ENCODE results near the gene FBLN2.

Gene FBLN2

DNA sequence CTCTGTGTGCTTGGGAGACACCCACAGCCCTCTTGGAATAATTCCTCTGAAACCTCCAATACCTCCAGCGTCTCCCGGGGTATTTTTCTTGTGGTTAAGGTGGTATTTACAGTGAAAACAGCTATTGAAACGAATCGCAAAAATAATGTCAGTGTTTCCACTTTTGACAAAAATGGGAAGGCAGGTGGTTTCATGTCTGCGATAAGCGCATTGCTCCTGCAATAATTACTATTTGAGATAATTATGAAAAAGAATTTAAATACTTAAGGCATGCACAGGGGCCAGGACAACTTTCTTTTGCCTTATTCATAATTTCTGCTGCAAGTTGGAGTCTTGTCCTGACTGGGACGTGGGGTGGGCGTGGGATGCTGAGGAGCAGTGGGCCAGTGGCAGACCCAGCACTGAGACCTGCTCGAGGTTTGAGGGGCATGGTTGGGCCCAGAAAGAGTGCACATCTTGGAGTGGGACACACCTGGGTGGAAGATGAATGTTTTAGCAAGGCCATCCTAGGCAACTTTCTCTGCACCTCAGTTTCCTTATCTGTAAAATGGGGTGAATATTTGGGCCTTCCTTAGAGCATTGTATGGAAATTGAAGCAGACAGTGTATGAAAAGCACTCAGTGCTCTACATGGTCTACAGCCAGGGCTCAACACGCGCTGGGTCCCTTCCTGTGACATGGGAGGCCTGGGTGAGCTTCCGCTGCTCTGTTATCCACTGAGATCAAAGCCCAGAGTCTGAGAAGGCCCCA, 110.5 kb downstream of the FBLN2 start:
- no peak for DNase-seq (ENCODE audit: low read depth in 2 of 3, low spot score in 2 of 3)

DNA sequence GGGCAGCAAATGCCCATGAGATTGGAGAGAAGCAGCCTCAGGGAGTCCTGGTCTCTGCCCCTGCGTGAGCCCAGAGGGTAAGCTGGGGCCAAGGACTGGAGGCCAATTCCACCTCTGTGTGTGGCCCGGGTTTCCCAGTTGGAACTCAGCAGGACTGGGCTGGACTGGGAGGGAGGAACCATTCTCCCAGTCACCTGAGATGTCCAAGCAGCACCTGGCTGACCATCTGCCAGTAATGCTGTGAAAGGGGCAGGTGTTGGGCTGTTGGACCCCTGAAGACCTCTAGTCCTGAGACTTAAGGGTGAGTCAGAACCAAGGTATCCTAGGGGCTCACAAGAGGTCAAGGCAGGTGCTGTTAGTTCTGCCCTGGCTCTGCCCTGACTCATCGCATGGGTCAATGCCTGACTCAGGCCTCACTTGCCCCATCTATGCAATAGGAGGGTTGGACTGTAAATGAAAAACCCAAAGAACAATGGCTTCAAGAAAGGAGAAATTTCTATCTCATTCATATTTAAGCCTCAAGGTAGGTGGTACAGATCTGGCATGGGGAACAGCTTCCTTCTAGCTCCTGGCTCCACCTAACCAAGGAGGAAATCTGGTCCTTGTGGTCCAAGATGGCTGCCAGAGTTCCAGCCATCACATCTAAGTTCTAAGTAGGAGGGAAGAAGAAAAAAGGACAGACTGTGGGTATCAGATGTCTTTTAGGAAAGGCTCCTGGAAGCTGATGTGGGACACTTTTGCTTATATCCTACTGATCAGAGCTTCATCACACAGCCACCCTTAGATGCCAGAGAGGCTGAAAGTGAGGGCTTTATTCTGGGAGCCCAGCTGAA, 111.3 kb downstream of the FBLN2 start:
- no peak for DNase-seq (ENCODE audit: low read depth in 2 of 3, low spot score in 2 of 3)

DNA sequence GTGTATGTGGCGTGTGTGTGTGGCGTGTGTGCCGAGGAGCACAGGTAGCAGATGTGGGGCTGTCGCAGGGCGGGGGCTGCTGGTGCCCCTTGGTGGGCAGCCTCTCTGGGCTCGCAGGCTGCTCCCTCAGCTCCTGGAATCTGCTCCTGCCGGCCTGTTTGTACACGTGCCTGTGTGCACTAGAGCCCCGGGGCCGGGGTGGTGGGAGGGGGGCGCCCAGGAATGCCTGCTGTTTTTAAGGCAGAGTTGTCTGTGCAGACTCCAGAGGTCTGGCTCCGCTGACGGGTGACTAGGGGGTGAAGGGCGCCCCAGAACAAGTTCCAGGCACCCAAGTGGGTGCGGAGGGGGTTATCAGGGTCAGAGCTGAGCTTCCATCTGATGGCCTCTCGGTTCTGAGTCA, 112.2 kb downstream of the FBLN2 start:
- DNase-seq (ENCODE audit: low read depth in 2 of 3, low spot score in 2 of 3), result no peak

DNA sequence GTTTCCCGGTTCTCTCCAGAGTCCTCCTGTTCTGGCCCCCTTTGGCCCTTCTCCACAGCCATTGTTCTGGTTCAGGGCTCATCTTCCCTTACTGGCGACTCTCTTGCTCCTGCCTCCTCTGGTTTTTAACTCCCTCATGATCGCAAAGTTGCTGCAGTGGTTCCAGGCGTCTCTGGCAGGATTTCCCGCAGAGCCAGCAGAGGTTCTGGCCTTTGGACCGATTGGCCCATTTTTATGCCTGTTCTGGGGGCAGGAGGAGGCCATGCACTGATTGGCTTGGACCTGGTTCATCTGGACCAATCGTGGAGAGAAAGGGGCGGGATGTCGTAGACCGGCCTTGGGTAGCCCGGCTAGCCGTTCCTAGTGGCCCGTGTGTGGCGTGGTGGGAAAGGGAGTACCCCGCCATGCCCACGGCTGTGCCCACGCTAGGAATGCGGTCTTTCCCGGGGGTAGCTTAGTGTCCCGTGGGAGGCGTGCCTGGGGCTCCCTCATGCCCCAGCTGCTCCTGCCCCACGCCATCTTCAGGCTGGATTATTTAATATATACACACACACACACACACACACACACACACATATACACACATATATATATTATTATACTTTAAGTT, 113.4 kb downstream of the FBLN2 start:
- no peak for DNase-seq (ENCODE audit: low read depth in 2 of 3, low spot score in 2 of 3)

DNA sequence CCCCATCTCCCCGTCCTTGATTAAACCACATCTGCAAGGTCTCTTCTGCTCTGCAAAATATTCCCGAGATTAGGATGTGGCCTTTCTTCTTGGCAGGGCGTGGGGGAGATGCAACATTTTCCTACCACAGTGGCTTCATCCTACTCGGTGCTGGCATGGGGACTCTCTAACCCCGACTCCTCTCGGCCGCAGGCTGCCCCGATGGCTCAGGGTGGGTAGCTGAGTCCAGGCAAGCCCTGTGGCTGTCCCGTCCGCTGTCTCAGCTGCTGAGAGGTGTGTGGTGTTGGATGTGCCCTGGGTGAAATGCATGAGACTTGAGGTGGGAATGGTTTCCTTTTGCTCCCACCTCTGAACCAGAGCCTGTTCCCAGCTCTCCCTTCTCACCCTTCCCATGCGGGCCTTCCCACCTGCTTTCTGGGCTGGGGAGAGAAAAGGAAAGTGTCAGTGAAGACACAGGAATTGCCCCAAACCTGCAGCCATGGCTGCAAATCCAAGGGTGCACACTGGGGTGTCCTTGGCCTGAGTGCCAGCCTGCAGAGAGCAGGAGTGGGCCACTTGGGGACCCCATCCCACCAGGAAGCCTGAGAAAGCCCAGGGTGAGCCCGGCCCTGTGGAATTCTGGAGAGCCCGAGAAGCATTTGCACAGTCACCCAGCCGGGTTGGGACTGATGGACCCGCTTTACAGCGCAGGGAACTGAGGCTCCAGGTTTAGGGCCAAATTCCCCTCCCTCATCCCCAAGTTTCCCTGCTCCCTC, 115.0 kb downstream of the FBLN2 start:
- DNase-seq (ENCODE audit: low read depth in 2 of 3, low spot score in 2 of 3), result no peak

DNA sequence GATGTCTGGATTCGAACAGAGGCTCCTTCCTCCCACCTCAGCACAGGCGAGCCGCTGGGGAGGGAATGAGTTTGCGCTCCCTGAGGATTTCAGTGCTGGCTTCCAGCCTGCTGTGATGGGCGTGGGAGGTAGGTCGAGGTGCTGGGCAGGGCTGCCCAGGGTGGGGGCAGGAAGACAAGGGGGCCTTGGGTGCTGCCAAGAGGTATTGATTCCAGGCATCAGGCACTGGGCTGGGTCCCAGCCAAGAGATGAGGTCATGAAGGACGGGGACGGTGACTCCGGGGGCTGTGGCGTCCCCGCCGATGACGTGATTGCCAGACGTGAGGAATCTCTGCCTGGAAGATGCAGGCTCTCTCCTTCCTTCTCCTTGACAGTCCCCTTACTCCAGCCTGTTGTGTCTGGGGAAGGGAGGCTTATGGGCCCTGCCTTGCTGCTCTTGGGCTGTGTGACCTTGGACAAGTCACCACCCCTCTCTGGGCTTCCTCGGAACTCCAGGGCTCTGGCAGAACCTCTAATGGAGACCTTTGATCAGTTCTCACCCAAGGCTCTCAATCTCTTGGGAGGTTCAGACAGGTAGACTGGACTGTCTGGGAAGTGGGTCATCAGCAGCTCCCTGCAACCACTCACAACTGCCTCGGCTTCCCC, 116.8 kb downstream of the FBLN2 start:
- DNase-seq (ENCODE audit: low read depth in 2 of 3, low spot score in 2 of 3), result no peak

DNA sequence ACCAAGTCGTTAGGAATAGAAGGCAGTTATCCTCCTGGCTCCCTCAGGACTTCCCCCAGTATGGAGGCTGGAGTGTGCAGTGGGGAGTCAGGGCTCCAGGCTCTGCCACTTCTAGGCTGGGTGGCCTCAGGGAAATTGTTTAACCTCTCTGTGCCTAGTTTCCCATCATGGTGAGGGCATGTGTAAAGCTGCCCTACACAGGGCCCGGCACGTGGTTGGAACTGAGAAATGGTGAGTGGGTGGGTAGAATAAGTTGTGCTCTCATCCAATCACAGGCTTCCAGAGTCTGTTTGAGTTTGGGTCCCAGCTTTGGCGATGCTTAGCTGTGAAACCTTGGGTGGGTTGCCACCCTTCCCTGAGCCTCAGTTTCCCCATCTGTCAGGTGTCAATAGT, 117.3 kb downstream of the FBLN2 start:
- DNase-seq (ENCODE audit: low read depth in 2 of 3, low spot score in 2 of 3), result no peak

DNA sequence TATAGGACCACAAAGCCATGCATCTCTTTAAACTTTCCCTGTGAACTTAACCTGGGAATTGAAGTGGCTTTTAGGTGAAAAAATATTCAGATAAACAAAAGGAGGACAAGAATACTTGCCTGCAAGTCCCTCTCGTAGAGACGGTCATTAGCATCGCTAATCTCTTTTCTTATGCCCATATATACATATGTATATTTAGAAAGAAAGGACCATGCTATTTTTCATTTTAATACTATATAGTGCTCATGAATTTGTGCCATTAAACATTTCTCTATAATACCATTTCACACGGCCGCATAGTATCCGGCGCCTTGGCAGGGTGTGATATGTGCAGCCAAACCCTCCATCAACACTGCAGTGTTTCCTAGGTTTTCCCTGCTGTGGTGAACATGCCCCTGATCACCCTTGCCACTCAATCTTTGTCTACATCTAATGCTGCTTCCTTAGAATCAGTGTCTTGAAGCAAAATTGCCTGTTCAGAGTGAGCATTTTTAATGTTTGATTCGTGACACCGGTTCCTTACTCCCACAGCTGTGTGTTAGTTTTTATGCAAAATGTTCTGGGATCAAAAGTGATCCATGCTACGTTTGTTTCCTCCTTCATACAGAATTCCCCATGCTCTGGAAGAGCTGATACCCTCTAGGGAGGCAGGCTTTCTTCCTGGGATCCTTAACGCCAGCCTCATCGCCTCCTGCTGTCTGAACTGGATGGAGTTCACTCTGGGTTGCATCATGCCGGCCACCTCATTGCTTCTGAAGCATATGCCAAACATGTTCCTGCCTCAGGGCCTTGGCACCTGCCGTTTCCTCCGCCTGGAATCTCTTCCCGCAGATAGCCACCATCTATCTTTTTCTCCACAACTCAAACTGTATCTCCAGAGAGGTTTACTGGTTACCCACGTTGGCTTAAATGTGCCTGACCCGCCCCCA, 118.1 kb downstream of the FBLN2 start:
- DNase-seq (ENCODE audit: low read depth in 2 of 3, low spot score in 2 of 3), result no peak

DNA sequence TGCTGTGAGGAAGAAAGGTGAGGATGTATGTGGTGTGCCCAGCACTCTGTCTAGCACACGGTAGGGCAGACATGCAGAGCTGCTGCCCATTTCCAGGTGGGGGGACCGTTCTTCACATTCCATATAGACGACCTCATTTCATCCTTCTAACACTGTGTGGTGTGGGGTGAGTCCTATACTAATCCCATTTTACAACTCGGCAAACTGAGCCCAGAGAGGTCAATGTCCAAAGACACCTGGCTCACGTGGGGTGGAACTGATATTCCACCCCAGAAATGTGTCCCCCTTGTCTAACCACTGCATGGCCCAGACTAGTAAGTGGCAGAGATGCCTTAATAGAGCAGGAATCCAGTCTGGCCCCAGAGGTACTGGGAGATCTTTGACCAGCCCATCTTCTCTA, 119.2 kb downstream of the FBLN2 start:
- DNase-seq (ENCODE audit: low read depth in 2 of 3, low spot score in 2 of 3), result no peak

DNA sequence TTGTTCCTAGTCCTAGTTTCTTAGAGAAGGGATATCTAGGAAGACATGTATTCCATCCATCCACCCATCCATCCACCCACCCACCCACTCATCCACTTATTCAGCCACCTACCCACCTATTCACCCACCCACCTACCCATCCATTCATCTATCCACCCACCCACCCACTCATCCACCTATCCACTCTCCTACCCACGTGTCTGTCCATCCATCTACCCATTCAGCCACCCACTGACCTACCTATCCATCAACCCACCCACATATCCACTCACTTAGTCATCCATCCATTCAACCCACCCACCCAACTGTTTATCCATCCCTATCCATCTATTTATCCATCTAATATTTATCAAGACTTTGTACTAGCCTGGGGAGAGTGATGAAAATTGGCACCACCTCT, 120.5 kb downstream of the FBLN2 start:
- no peak for DNase-seq (ENCODE audit: low read depth in 2 of 3, low spot score in 2 of 3)

DNA sequence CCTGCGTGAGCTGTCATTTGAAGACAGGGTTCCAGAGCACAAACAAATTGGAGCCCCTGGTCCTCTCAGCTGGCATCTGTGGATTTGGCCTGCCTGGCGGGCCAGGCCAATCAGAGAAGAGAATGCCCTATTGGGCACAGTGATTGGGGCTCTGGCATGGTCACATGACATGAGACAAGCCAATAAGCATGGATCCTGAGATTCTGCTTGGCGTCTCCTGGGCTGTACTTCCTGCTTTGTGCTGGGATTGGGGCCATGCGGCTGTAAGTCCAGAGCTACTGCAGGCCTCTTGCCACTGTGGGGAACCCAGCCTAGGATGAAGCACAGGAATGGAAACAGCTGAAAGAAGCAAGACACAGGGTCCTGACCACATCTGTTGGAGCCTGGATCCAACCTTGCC, 121.4 kb downstream of the FBLN2 start:
- no peak for DNase-seq (ENCODE audit: low read depth in 2 of 3, low spot score in 2 of 3)

DNA sequence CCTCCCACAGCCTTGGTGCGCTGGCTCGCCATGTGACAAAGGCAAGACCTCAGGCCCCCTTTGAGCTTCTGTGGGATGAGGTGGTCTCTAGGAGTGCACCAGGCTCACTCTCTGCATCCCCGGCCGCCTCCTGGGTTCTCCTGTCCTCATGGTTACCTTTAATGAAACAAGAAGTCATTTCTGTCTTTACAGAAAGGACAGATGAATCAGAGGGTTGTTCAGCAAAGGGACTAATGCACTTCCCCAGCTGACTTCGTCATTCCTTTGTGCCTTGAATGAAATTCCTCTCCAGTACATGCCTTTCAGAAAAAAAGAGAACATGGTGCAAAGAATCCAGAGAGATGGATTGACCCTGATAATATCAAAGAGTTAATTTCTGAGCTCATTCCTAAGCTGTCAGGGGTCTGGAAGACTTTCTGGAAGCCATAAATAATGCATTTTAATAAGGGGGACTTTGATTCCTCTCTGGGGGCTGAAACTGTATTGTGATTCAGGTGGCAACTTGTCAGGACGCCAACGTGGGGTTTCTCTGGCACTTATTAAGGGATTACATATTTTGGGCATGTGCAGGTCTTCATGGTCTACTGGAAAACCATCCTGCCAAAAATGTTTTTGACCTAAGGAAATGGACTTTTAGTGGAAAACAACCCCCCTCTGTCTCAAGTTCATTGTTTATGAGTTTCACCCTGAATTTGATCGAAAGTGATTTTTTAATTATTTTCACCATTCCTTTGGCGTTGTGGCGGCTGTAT, 122.7 kb downstream of the FBLN2 start:
- DNase-seq (ENCODE audit: low read depth in 2 of 3, low spot score in 2 of 3), result no peak

DNA sequence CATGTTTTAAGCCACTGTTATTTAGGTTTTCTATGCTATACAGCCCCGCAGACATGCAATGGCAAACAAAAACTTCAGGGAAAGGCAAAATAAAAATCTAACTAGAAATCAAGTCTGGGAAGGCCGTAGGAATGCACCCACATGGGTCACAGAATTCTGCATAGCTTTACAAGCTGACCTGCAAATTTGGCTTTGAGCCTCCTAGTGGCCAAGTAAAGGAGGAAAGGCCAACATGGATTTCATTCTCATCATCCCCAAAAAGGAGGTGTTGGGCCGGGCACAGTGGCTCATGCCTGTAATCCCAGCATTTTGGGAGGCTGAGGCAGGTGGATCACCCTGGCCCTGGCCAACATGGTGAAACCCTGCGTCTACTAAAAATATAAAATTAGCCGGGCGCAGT, 124.3 kb downstream of the FBLN2 start:
- no peak for DNase-seq (ENCODE audit: low read depth in 2 of 3, low spot score in 2 of 3)

DNA sequence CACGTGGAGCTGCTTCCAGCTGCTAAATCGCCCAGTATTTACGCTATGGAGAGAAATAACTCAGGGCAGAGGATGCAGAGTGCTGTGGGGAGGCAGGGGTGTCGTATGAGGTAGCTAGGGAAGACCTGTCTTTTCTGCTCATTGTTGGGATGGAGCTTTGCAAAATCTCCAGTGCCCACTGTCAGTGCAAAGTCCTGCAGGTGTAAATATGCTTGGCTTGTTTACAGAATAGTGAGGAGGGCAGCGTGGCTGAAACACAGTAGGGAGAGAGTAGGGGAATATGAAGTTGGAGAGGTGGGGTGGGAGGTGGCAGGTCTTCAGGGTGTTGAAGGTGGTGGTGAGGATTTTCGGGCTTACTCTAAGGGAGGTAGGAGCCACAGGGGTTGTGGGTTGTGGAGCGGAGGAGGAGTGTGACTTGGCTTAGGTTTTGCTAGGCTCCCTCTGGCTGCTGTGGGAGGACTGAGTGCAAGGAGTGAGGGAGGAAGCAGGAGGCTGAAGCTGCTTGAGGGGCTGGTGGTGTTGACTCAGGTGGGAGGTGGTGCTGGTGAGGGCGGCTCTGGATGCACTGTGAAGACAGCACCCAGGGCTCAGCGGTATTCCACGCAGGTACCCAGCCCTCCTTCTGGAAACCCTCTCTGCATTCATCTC, 125.7 kb downstream of the FBLN2 start:
- DNase-seq (ENCODE audit: low read depth in 2 of 3, low spot score in 2 of 3), result no peak

DNA sequence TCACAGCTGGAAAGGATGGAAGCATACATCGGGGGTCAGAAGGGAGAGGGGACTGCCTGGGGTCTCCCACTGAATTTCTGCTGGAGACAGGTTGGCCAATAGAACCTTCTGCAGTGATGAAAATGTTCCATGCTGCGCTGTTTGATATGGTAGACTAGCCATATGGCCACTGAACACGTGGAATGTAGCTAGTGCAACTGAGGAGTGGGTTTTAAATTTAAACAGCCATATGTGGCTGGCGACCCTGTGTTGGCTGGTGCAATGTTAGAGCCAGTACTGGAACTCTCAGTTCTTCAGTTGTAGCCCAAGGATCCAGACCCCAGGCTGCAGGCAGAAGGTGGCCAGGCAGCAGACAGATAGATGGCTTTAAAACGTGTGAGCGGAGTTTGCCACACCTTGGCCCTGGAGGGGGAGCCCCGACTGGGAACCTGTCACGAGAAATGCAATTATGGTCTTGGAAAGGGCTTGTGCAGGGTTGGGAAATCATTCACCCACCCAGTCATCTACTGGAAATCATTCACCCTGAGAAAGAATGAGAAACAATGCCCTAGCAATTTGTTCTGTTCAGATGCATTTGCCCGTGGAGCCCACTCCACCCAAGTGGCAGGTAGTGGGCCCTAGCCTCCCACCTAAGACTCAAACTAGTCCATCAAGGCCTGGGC, 127.6 kb downstream of the FBLN2 start:
- no peak for DNase-seq (ENCODE audit: low read depth in 2 of 3, low spot score in 2 of 3)

DNA sequence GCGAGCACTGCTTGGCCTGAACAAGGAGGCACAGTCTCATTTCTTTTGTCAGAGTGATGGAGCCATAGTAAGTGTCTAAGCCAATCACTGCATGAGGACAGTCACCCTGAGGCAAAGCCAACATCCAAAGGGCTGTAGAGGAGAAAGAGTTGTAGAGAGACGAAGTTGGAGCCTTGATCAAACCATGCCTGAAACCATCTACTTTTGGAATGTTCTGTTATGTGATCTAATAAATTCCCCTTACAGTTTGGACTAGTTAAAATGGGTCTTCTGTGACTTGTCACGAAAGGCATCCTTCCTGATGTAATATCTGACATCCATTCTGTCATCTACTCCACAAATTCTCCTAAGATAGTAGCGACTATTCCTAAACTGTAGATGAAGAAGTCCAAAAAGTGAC, 128.3 kb downstream of the FBLN2 start:
- DNase-seq (ENCODE audit: low read depth in 2 of 3, low spot score in 2 of 3), result no peak

DNA sequence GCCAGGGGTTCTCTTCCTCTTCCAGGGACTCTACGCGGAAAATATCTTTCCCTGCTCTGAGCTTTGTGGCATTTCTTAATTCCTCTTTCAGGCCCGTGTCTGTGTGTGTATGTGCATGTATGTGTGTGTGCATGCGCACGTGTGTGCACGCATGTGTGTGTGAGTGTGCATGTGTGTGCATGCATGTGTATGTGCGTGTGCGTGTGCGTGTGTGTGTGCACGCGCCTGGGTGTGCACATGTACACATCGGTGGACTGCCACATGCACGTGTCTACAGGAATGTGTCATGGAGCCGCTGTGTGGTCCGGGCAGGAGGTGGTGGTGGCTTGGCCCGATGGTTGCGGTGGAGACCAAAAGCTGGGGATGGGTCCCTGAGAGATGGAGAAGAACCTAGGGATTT, 133.0 kb downstream of the FBLN2 start:
- DNase-seq (ENCODE audit: low read depth in 2 of 3, low spot score in 2 of 3), result no peak

DNA sequence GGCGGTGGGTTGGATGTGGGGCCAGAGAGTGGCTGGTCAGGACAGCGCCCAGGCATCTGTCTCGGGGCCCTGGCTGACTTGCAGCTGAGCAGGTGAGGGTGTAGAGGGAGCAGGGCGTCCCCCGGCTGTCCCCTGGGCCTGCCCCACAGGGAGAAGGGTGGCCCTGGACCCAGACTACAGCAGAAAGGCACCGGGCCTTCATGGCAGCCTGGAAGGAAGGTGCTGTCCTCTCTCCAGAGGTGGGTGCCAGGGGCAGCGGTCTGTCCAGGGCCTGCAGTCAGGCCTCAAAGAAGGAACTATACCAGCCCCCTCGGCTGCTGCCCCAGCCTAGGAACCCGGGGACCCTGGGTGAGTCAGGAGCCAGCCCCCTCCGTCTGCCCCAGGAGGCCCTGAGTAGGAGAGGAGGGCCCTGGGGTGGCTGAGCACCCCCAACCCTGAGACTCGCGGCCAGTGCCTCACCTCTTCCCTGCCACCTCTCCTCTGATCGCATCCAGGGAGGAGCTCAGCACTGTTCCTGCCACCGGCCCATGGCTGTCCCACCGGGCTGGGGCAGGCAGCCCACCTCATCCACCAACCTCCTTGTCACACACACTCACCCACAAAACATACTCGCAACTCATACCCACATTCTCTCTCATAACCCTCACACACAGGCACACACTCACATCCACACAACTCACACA, 133.5 kb downstream of the FBLN2 start:
- no peak for DNase-seq (ENCODE audit: low read depth in 2 of 3, low spot score in 2 of 3)
